Neural progenitor cell (in vitro differentiated cells): ENCODE measurements around the gene TRIM66. TPM values are rescaled to one million over a fixed set of nuclear protein-coding genes. Genes with fewer than 3 reads are reported as not detected.

Experiments
- DNase-seq: peaks from one replicate; pipeline ENCODE4 v3.0.0-alpha.2; 2016; ENCODE audit warnings: low spot score
- H2AFZ ChIP-seq: fragments of 200-600 bp; sonication (generic); replicated peaks from 2 replicates; pipeline ENCODE4 v1.6.1; 2016; ENCODE audit warnings: antibody characterized with exemption
- H3F3A ChIP-seq: fragments of 200-600 bp; sonication (generic); 2 replicates; pipeline ENCODE4 v1.6.1; 2016; ENCODE audit warnings: antibody characterized with exemption, low read depth
- H3K27ac ChIP-seq: fragments of 200-600 bp; sonication (generic); 2 replicates; pipeline ENCODE4 v1.5.1; 2016; ENCODE audit warnings: mild to moderate bottlenecking
- H3K27me3 ChIP-seq: fragments of 200-600 bp; sonication (generic); 2 replicates; pipeline ENCODE4 v1.6.1; 2016; ENCODE audit warnings: mild to moderate bottlenecking, moderate library complexity
- H3K36me3 ChIP-seq: fragments of 200-600 bp; sonication (generic); 2 replicates; pipeline ENCODE4 v1.5.1; 2016
- H3K4me1 ChIP-seq: fragments of 200-600 bp; sonication (generic); 2 replicates; pipeline ENCODE4 v1.6.1; 2016; ENCODE audit warnings: mixed run types
- H3K4me2 ChIP-seq: fragments of 200-600 bp; sonication (generic); 2 replicates; pipeline ENCODE4 v1.6.1; 2016
- H3K4me3 ChIP-seq: fragments of 200-600 bp; sonication (generic); 2 replicates; pipeline ENCODE4 v1.5.1; 2016
- H3K79me2 ChIP-seq: fragments of 200-600 bp; sonication (generic); 2 replicates; pipeline ENCODE4 v1.6.1; 2016; ENCODE audit warnings: low read depth
- H3K9ac ChIP-seq: fragments of 200-600 bp; sonication (generic); 2 replicates; pipeline ENCODE4 v1.6.1; 2016
- H3K9me3 ChIP-seq: fragments of 200-600 bp; sonication (generic); 2 replicates; pipeline ENCODE4 v1.5.1; 2016; ENCODE audit warnings: low read depth
- H4K20me1 ChIP-seq: fragments of 200-600 bp; sonication (generic); 2 replicates; pipeline ENCODE4 v1.6.1; 2016; ENCODE audit warnings: low read depth
- H3K27ac Mint-ChIP-seq: 3 replicates; pipeline ENCODE4 v1.8.0; 2021; ENCODE audit warnings: mixed read lengths
- H3K27me3 Mint-ChIP-seq: 2 replicates; pipeline ENCODE4 v1.8.0; 2022; ENCODE audit warnings: low read depth, mild to moderate bottlenecking, inconsistent platforms, moderate library complexity, mixed read lengths; ENCODE audit not compliant: insufficient read depth
- H3K36me3 Mint-ChIP-seq: 3 replicates; pipeline ENCODE4 v1.8.0; 2021; ENCODE audit warnings: mixed read lengths
- H3K4me1 Mint-ChIP-seq: 3 replicates; pipeline ENCODE4 v1.8.0; 2021; ENCODE audit warnings: mixed read lengths
- H3K4me3 Mint-ChIP-seq: 3 replicates; pipeline ENCODE4 v1.8.0; 2021; ENCODE audit warnings: mild to moderate bottlenecking, moderate library complexity, mixed read lengths
- H3K9me3 Mint-ChIP-seq: 3 replicates; pipeline ENCODE4 v1.8.0; 2020; ENCODE audit warnings: mixed read lengths
- EZH2 ChIP-seq: fragments of 200-600 bp; sonication (generic); IDR thresholded peaks from 2 replicates; pipeline ENCODE4 v1.6.1; 2017; ENCODE audit warnings: antibody characterized with exemption, mild to moderate bottlenecking, moderate library complexity
- EZH2phosphoT487 ChIP-seq: fragments of 200-600 bp; sonication (generic); IDR thresholded peaks from 2 replicates; pipeline ENCODE4 v1.6.1; 2017; ENCODE audit warnings: antibody characterized with exemption
- total RNA-seq: library from RNA; depleted of rRNA; stranded (reverse); fragments of >200 nt; gene quantifications from 2 replicates; pipeline ENCODE4 v1.2.3, GENCODE V29; 2015; ENCODE audit warnings: low replicate concordance
- TF ChIP-seq, protein P1 (sequence below): fragments of 200-600 bp; sonication (generic); IDR thresholded peaks from 2 replicates; pipeline ENCODE4 v1.5.1; 2017; ENCODE audit warnings: antibody characterized with exemption, mild to moderate bottlenecking

TRIM66 gene
- total RNA-seq, 1 donor from 2014 or later = 0.95 TPM

DNA sequence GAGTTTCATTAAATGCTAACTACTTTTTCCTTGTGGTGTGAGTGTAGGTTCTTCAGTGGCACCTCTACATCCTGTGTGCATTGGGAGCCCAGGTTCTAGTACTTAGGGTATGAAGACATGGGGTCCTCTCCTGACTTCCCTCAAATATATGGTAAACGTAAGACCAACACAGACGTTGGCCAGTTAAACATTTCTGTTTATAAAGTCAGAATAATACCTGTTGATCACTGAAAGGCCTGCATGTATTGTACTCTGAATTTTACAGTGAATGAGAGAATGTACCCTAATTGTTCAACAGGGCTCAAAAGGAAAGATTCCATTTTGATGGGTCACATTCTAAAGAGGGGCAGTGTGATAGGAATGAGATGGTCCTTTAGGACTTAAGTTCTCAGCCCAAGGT is 3.4 kb upstream of the TRIM66 start:
- no peak overlapping the region for H3K9ac ChIP-seq
- peaks cover 60% of the 10 kb centered on the region for H3K79me2 ChIP-seq
- Mint-ChIP-seq H3K36me3 (peaks cover 25% of the 10 kb centered on the region), H3K27me3 (peaks cover 5% of the 10 kb centered on the region), H3K4me3 (peak overlapping the region; percentile 72), H3K4me1 (peaks cover 60% of the 10 kb centered on the region), H3K9me3 (no peaks in the 10 kb centered on the region), H3K27ac (no peak overlapping the region)
- TF ChIP-seq EZH2phosphoT487 (no peak), EZH2 (no peak)
- TF ChIP-seq, protein P1, sequence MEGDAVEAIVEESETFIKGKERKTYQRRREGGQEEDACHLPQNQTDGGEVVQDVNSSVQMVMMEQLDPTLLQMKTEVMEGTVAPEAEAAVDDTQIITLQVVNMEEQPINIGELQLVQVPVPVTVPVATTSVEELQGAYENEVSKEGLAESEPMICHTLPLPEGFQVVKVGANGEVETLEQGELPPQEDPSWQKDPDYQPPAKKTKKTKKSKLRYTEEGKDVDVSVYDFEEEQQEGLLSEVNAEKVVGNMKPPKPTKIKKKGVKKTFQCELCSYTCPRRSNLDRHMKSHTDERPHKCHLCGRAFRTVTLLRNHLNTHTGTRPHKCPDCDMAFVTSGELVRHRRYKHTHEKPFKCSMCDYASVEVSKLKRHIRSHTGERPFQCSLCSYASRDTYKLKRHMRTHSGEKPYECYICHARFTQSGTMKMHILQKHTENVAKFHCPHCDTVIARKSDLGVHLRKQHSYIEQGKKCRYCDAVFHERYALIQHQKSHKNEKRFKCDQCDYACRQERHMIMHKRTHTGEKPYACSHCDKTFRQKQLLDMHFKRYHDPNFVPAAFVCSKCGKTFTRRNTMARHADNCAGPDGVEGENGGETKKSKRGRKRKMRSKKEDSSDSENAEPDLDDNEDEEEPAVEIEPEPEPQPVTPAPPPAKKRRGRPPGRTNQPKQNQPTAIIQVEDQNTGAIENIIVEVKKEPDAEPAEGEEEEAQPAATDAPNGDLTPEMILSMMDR = no peak
- no peak overlapping the region for H3K4me3 ChIP-seq
- no peaks in the 10 kb centered on the region for H3K9me3 ChIP-seq
- H3K4me2 ChIP-seq = no peak overlapping the region
- H3F3A ChIP-seq = peaks cover 83% of the 10 kb centered on the region
- no peak for DNase-seq
- no peak overlapping the region for H3K27ac ChIP-seq
- H3K27me3 ChIP-seq = no peaks in the 10 kb centered on the region
- H2AFZ ChIP-seq = no peak overlapping the region
- peaks cover 27% of the 10 kb centered on the region for H4K20me1 ChIP-seq
- peaks cover 30% of the 10 kb centered on the region for H3K4me1 ChIP-seq
- peaks cover 10% of the 10 kb centered on the region for H3K36me3 ChIP-seq

DNA sequence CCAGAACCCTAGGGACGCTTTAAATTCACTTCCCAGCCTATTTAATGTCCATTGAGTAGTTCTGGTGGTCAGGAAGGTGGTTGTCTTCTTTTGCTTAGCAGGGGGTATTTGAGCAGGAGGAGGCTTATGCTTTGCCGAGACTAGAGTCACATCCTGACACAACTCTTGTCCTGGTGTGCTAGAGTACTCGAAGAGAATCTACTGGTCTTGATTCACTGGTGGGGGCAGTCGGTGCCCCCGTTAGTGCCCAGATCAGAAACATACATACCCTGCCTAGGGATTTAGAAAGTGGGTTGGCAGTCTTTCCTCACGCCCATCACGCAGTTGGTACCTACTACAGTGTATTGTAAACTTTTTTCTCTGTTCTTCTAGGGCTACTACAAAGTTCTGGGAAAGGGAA is 2.8 kb upstream of the TRIM66 start:
- Histone ChIP-seq H3K79me2 (peaks cover 55% of the 10 kb centered on the region), H3K36me3 (peaks cover 10% of the 10 kb centered on the region), H3K4me3 (no peak overlapping the region), H3K4me1 (peaks cover 30% of the 10 kb centered on the region), H3K9me3 (no peaks in the 10 kb centered on the region), H4K20me1 (peaks cover 27% of the 10 kb centered on the region), H3K4me2 (no peak overlapping the region), H3K27ac (peak overlapping the region; percentile 24), H3K9ac (no peak overlapping the region), H2AFZ (no peak overlapping the region), H3F3A (peaks cover 83% of the 10 kb centered on the region), H3K27me3 (no peaks in the 10 kb centered on the region)
- peaks cover 60% of the 10 kb centered on the region for H3K4me1 Mint-ChIP-seq
- no peak for DNase-seq
- H3K9me3 Mint-ChIP-seq = no peaks in the 10 kb centered on the region
- TF ChIP-seq EZH2 = no peak
- TF ChIP-seq EZH2phosphoT487 = no peak
- TF ChIP-seq, protein P1 = no peak
- peaks cover 28% of the 10 kb centered on the region for H3K36me3 Mint-ChIP-seq
- peaks cover 5% of the 10 kb centered on the region for H3K27me3 Mint-ChIP-seq
- H3K4me3 Mint-ChIP-seq = peak overlapping the region; percentile 72
- H3K27ac Mint-ChIP-seq = peak overlapping the region; percentile 7

DNA sequence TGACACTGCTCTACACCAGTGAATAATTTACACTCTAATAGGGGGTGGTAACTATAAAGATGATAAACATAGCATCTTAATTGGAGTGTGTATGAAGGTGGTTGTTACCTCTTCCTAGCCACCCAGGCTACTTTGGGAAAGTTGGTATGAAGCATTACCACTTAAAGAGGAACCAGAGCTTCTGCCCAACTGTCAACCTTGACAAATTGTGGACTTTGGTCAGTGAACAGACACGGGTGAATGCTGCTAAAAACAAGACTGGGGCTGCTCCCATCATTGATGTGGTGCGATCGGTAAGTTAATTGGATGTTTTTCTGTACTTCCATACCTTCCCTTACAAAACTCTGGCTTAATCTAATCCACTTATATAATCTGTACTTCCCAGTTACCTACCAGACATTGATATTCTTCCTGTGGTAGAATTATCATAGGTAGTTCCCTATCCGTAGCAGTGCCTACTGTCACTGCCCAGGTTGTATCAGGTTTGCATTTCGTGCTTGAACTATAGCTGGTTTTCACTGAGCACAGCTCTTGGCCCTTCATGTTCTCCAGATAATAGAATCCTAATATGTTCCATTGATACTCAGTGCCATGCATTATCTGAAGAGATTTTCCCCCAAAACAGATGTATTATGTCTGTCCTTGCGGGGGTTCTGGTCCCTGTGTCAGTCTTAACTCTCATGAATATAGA is 2.3 kb upstream of the TRIM66 start:
- Histone ChIP-seq H3F3A (peaks cover 79% of the 10 kb centered on the region), H4K20me1 (peaks cover 27% of the 10 kb centered on the region), H3K4me3 (peak overlapping the region; percentile 94), H3K27ac (peak overlapping the region; percentile 24), H3K36me3 (peaks cover 10% of the 10 kb centered on the region), H2AFZ (no peak overlapping the region), H3K27me3 (no peaks in the 10 kb centered on the region), H3K9me3 (no peaks in the 10 kb centered on the region), H3K4me1 (peaks cover 25% of the 10 kb centered on the region), H3K9ac (no peak overlapping the region), H3K79me2 (peaks cover 49% of the 10 kb centered on the region), H3K4me2 (peak overlapping the region; percentile 98)
- DNase-seq = no peak
- Mint-ChIP-seq H3K36me3 (peaks cover 33% of the 10 kb centered on the region), H3K4me3 (peak overlapping the region; percentile 96), H3K9me3 (no peaks in the 10 kb centered on the region), H3K27ac (peak overlapping the region; percentile 7), H3K27me3 (peaks cover 5% of the 10 kb centered on the region), H3K4me1 (peaks cover 60% of the 10 kb centered on the region)
- TF ChIP-seq EZH2phosphoT487 (no peak), EZH2 (no peak)
- TF ChIP-seq, protein P1 = no peak
